Parathyroid adenoma (tissue), 2 donors: Measurements from ENCODE around the gene TMEM168.

Source experiments
- H2AFZ ChIP-seq: fragments of 300-600 bp; sonication (generic); one replicate; pipeline ENCODE4 v1.7.0; 2017; ENCODE audit warnings: antibody characterized with exemption, mild to moderate bottlenecking
- H3K27ac ChIP-seq: fragments of 300-600 bp; sonication (generic); one replicate; pipeline ENCODE4 v1.7.0; 2017
- H3K27me3 ChIP-seq: fragments of 300-600 bp; sonication (generic); one replicate; pipeline ENCODE4 v1.7.0; 2017; ENCODE audit warnings: low read length; ENCODE audit not compliant: control insufficient read depth, insufficient read depth
- H3K36me3 ChIP-seq: fragments of 300-600 bp; sonication (generic); one replicate; pipeline ENCODE4 v1.7.0; 2017; ENCODE audit warnings: low read length; ENCODE audit not compliant: control insufficient read depth, insufficient read depth
- H3K4me1 ChIP-seq: fragments of 300-600 bp; sonication (generic); one replicate; pipeline ENCODE4 v1.7.0; 2017; ENCODE audit warnings: control low read depth
- H3K4me2 ChIP-seq: fragments of 300-600 bp; sonication (generic); one replicate; pipeline ENCODE4 v1.7.0; 2017; ENCODE audit warnings: low read length
- H3K4me3 ChIP-seq: fragments of 300-600 bp; sonication (generic); one replicate; pipeline ENCODE4 v1.7.0; 2017; ENCODE audit warnings: low read depth, low read length
- H3K79me2 ChIP-seq: fragments of 300-600 bp; sonication (generic); one replicate; pipeline ENCODE4 v1.7.0; 2017; ENCODE audit warnings: control low read depth
- H3K9ac ChIP-seq: fragments of 300-600 bp; sonication (generic); one replicate; pipeline ENCODE4 v1.7.0; 2017; ENCODE audit warnings: mild to moderate bottlenecking
- H3K9me3 ChIP-seq: fragments of 300-600 bp; sonication (generic); one replicate; pipeline ENCODE4 v1.7.0; 2017; ENCODE audit warnings: low read length; ENCODE audit not compliant: control insufficient read depth
- TF ChIP-seq, protein P1 (sequence below): fragments of 300-600 bp; sonication (generic); IDR thresholded peaks from one replicate; pipeline ENCODE4 v1.7.0; 2017; ENCODE audit warnings: antibody characterized with exemption, mild to moderate bottlenecking
- donor health status: primary hyperparathyroidism.

Gene TMEM168

DNA sequence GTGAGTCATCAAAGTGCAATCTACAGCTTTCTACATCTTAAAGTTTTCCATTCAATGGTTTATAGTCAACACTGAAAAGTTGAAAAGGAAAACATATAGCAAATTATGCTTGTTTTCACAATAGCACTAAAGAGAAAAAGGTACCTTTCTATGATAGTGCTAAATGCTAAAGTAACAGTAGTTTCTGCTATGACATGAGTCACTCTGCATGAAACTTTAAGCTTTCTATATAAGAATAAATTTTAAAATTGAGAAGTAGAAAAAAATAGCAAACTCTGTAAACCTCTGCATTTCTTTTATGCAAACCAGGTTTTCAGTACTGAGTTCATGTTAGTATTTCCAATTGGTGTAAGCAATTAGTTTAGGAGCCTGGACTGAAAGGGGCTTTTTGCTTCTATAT is 31.2 kb upstream of the TMEM168 start:
- no peaks in the 10 kb centered on the region for H3K9me3 ChIP-seq
- TF ChIP-seq, protein P1, sequence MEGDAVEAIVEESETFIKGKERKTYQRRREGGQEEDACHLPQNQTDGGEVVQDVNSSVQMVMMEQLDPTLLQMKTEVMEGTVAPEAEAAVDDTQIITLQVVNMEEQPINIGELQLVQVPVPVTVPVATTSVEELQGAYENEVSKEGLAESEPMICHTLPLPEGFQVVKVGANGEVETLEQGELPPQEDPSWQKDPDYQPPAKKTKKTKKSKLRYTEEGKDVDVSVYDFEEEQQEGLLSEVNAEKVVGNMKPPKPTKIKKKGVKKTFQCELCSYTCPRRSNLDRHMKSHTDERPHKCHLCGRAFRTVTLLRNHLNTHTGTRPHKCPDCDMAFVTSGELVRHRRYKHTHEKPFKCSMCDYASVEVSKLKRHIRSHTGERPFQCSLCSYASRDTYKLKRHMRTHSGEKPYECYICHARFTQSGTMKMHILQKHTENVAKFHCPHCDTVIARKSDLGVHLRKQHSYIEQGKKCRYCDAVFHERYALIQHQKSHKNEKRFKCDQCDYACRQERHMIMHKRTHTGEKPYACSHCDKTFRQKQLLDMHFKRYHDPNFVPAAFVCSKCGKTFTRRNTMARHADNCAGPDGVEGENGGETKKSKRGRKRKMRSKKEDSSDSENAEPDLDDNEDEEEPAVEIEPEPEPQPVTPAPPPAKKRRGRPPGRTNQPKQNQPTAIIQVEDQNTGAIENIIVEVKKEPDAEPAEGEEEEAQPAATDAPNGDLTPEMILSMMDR: no peak
- H3K4me1 ChIP-seq: no peaks in the 10 kb centered on the region
- no peaks in the 10 kb centered on the region for H3K79me2 ChIP-seq
- no peak overlapping the region for H3K4me3 ChIP-seq
- no peak overlapping the region for H3K9ac ChIP-seq
- no peak overlapping the region for H3K27ac ChIP-seq
- H2AFZ ChIP-seq: no peak overlapping the region
- H3K27me3 ChIP-seq: no peaks in the 10 kb centered on the region
- no peaks in the 10 kb centered on the region for H3K36me3 ChIP-seq
- H3K4me2 ChIP-seq: no peak overlapping the region

DNA sequence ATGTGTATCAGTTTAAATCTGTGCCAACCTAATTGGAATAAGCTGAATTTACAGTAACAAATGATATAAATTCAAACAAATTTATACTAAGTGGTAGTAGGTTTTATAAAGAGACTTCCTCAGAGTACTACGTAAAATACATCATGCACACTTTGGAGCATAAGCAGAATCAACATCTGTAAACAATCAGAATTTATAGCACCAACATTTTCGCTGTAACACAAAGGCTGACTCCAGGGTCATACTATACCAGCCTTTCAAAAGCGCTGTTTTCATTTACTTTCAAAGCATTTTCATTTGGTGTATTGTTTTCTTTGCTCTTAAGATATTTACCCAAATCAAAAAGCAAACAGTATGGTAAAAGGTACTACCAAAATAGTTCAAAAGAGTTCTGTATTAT is 29.3 kb upstream of the TMEM168 start:
- Histone ChIP-seq H3K36me3 (no peaks in the 10 kb centered on the region), H2AFZ (no peak overlapping the region), H3K27me3 (no peaks in the 10 kb centered on the region), H3K9me3 (no peaks in the 10 kb centered on the region), H3K4me3 (no peak overlapping the region), H3K79me2 (no peaks in the 10 kb centered on the region), H3K9ac (no peak overlapping the region), H3K27ac (no peak overlapping the region), H3K4me1 (no peaks in the 10 kb centered on the region), H3K4me2 (no peak overlapping the region)
- TF ChIP-seq, protein P1: no peak

DNA sequence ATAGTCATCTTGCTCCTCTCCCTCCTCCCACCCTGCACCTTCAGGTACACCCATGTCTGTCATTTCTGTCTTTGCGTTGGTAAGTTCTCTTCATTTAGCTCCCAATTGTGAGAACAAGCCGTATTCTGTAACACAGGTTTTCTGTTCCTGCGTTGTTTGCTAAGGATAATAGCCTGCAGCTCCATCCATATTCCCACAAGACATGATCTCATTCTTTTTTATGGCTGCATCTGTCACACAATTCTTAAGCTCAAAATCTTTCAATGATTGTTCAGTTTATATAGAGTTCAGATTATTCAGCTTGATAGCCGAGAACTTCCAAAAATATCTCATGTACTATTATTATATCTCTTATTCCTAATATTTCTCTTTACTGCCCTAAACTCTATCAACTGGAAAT is 16.0 kb upstream of the TMEM168 start:
- Histone ChIP-seq H3K79me2 (no peaks in the 10 kb centered on the region), H3K27ac (no peak overlapping the region), H3K9me3 (no peaks in the 10 kb centered on the region), H3K4me2 (no peak overlapping the region), H2AFZ (no peak overlapping the region), H3K9ac (no peak overlapping the region), H3K4me3 (no peak overlapping the region), H3K27me3 (no peaks in the 10 kb centered on the region), H3K4me1 (no peaks in the 10 kb centered on the region), H3K36me3 (no peaks in the 10 kb centered on the region)
- TF ChIP-seq, protein P1: no peak

DNA sequence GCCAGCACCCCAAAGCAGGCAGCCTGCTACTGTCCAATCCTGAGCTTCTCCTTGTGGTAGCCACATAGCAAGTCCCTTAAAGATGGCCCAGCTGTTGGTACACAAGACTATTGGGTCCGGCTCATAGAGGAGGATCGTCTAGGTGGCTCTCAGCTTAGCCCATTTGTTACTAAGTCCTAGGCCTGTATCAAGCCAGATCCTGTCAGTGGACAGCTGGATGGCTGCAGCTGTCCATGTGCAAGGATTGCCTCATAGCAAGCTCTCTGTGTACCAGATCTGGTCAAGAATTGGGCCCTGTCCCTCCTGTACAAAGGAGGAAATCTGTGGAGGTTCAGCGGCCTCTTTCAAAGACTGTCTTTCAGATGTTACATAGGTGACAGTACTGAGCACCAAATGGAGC is 12.2 kb upstream of the TMEM168 start:
- Histone ChIP-seq H3K27ac (no peak overlapping the region), H3K9me3 (no peaks in the 10 kb centered on the region), H3K4me3 (no peak overlapping the region), H3K9ac (no peak overlapping the region), H3K27me3 (no peaks in the 10 kb centered on the region), H3K79me2 (no peaks in the 10 kb centered on the region), H3K4me2 (no peak overlapping the region), H2AFZ (no peak overlapping the region), H3K36me3 (no peaks in the 10 kb centered on the region), H3K4me1 (no peaks in the 10 kb centered on the region)
- TF ChIP-seq, protein P1: no peak

DNA sequence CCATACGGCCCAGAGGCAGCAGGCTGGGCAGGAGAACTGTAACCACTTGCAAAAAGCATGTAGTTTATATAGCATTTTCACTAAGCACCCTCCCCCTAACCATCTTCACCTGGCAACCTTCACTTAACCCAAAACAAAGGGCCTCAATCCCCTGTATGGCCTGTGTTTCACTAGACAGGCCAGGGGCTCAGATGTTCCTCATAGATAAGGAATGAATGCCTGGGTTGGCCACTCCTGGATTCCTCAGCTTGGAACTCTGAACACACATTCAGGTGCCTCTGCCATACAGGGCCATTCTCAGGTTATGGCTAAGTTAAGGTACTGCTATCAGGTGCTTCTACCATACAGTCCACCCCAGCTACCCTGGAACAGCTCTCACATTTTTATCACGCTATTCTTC is 10.3 kb upstream of the TMEM168 start:
- Histone ChIP-seq H3K27me3 (no peaks in the 10 kb centered on the region), H3K9me3 (no peaks in the 10 kb centered on the region), H3K27ac (no peak overlapping the region), H3K36me3 (no peaks in the 10 kb centered on the region), H3K4me1 (no peaks in the 10 kb centered on the region), H3K4me2 (no peak overlapping the region), H3K4me3 (no peak overlapping the region), H3K9ac (no peak overlapping the region), H3K79me2 (no peaks in the 10 kb centered on the region), H2AFZ (peak overlapping the region; percentile 30)
- TF ChIP-seq, protein P1: no peak
